ENCODE data around the gene ZNF423.

Gene ZNF423

GRCh38 chr16:49821614-49822282, 34.2 kb downstream of the ZNF423 start:
- DNase-seq = no peak

- DNase-seq = no peak
Measured at GRCh38 chr16:49821156-49821555, 34.8 kb downstream of the ZNF423 start.

- DNase-seq = no peak
Measured at GRCh38 chr16:49817754-49818507, 38.0 kb downstream of the ZNF423 start.

- no peak for DNase-seq
Measured at GRCh38 chr16:49816875-49817274, 39.0 kb downstream of the ZNF423 start.

GRCh38 chr16:49811644-49812334, 44.1 kb downstream of the ZNF423 start:
- DNase-seq = no peak

GRCh38 chr16:49810831-49811230, 45.1 kb downstream of the ZNF423 start:
- no peak for DNase-seq

GRCh38 chr16:49809561-49809960, 46.4 kb downstream of the ZNF423 start:
- DNase-seq = no peak

GRCh38 chr16:49809062-49809461, 46.9 kb downstream of the ZNF423 start:
- no peak for DNase-seq

- no peak for DNase-seq
Measured at GRCh38 chr16:49806446-49806845, 49.5 kb downstream of the ZNF423 start.

- DNase-seq = no peak
Measured at GRCh38 chr16:49801290-49801689, 54.6 kb downstream of the ZNF423 start.

GRCh38 chr16:49800876-49801275, 55.0 kb downstream of the ZNF423 start:
- DNase-seq = no peak

GRCh38 chr16:49800441-49800840, 55.5 kb downstream of the ZNF423 start:
- DNase-seq = no peak

GRCh38 chr16:49799172-49799571, 56.7 kb downstream of the ZNF423 start:
- DNase-seq = no peak

GRCh38 chr16:49795513-49795912, 60.4 kb downstream of the ZNF423 start:
- DNase-seq = no peak

GRCh38 chr16:49793244-49793643, 62.7 kb downstream of the ZNF423 start:
- DNase-seq = no peak

- DNase-seq = no peak
Measured at GRCh38 chr16:49789616-49790015, 66.3 kb downstream of the ZNF423 start.

GRCh38 chr16:49788986-49789385, 66.9 kb downstream of the ZNF423 start:
- DNase-seq = no peak

GRCh38 chr16:49788572-49788971, 67.3 kb downstream of the ZNF423 start:
- no peak for DNase-seq

GRCh38 chr16:49786926-49787557, 68.9 kb downstream of the ZNF423 start:
- no peak for DNase-seq

GRCh38 chr16:49785970-49786369, 69.9 kb downstream of the ZNF423 start:
- DNase-seq = no peak

GRCh38 chr16:49782405-49782804, 73.5 kb downstream of the ZNF423 start:
- peak; percentile 13 for DNase-seq

GRCh38 chr16:49781401-49781800, 74.5 kb downstream of the ZNF423 start:
- DNase-seq = no peak

GRCh38 chr16:49780433-49780832, 75.5 kb downstream of the ZNF423 start:
- no peak for DNase-seq

GRCh38 chr16:49779979-49780378, 75.9 kb downstream of the ZNF423 start:
- DNase-seq = no peak
